Adipocyte (in vitro differentiated cells): Measurements from ENCODE around the gene PELI2.

Experiments used
- DNase-seq: peaks from one replicate; pipeline ENCODE4 v3.0.0-alpha.2; 2015; ENCODE audit warnings: low read depth
- H3K27me3 ChIP-seq: replicated peaks from 2 replicates; pipeline ENCODE4 v1.7.0; 2013; ENCODE audit warnings: mild to moderate bottlenecking, low read length, moderate library complexity; ENCODE audit not compliant: control insufficient read depth, insufficient read depth
- H3K36me3 ChIP-seq: 2 replicates; pipeline ENCODE4 v1.7.0; 2013; ENCODE audit warnings: low read length, mild to moderate bottlenecking, moderate library complexity; ENCODE audit not compliant: control insufficient read depth, insufficient read depth, severe bottlenecking
- H3K4me1 ChIP-seq: 2 replicates; pipeline ENCODE4 v1.7.0; 2013; ENCODE audit warnings: mild to moderate bottlenecking, low read length, moderate library complexity; ENCODE audit not compliant: control insufficient read depth, insufficient read depth
- H3K4me3 ChIP-seq: 2 replicates; pipeline ENCODE4 v1.7.0; 2013; ENCODE audit warnings: mild to moderate bottlenecking, low read length, moderate library complexity
- H3K9ac ChIP-seq: 2 replicates; pipeline ENCODE4 v1.7.0; 2013; ENCODE audit warnings: mild to moderate bottlenecking, low read length, moderate library complexity
- H3K9me3 ChIP-seq: 2 replicates; pipeline ENCODE4 v1.7.0; 2013; ENCODE audit warnings: mild to moderate bottlenecking, low read length, moderate library complexity; ENCODE audit not compliant: control insufficient read depth

PELI2 gene

GRCh38 chr14:56131865-56132833, 13.9 kb downstream of the PELI2 start:
- peaks cover 7% of the 10 kb centered on the region for H3K4me1 ChIP-seq
- no peak overlapping the region for H3K4me3 ChIP-seq
- no peaks in the 10 kb centered on the region for H3K9me3 ChIP-seq
- no peak for DNase-seq
- H3K27me3 ChIP-seq = no peaks in the 10 kb centered on the region
- no peak overlapping the region for H3K9ac ChIP-seq
- no peaks in the 10 kb centered on the region for H3K36me3 ChIP-seq

DNA sequence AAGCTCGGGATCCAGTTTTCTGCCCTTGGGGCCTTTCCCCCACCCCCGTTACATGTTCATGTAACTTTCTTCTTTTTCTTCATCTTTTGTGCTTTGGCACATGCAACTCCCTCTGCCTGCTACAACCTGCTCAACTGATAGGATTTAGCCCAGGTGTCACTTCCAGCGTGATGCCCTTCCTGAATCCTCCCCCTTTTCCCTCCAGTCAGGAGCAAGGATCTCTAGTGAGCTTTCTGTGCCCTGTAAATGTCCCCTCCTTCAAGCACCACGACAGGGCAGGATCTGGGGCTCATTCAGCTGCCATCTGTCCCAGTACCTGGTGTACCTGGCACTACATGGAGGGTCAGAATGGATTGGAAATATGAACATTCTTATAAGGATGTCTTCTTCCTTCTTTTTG, 15.3 kb downstream of the PELI2 start:
- no peaks in the 10 kb centered on the region for H3K27me3 ChIP-seq
- H3K4me3 ChIP-seq = no peak overlapping the region
- H3K9me3 ChIP-seq = no peaks in the 10 kb centered on the region
- no peak overlapping the region for H3K9ac ChIP-seq
- DNase-seq = no peak
- peaks cover 7% of the 10 kb centered on the region for H3K4me1 ChIP-seq
- H3K36me3 ChIP-seq = no peaks in the 10 kb centered on the region

DNA sequence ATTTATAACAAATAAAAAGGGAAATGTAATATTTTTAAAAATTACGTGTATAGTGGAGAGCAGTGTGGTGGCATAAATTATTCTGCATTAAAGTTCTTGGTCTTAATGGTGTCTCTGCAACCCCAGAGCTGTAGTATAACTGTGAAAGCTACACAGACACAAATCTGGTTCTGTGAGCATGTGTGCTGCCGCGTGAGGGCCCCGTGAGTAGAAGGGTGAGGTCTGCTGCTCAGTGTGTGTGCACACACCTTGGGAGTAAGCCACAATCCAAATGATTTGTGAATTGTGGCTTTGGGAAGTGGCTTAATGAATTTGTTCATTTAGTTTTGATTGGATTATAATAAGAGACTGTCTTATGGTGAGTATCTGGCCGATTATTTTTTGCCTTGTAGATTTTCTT, 16.8 kb downstream of the PELI2 start:
- Histone ChIP-seq H3K4me3 (no peak overlapping the region), H3K4me1 (peaks cover 7% of the 10 kb centered on the region), H3K27me3 (no peaks in the 10 kb centered on the region), H3K9me3 (no peaks in the 10 kb centered on the region), H3K36me3 (no peaks in the 10 kb centered on the region), H3K9ac (no peak overlapping the region)
- no peak for DNase-seq

GRCh38 chr14:56135668-56136067, 17.5 kb downstream of the PELI2 start:
- DNase-seq = no peak
- H3K36me3 ChIP-seq = no peaks in the 10 kb centered on the region
- no peak overlapping the region for H3K9ac ChIP-seq
- no peak overlapping the region for H3K4me3 ChIP-seq
- peaks cover 7% of the 10 kb centered on the region for H3K4me1 ChIP-seq
- H3K9me3 ChIP-seq = no peaks in the 10 kb centered on the region
- H3K27me3 ChIP-seq = no peaks in the 10 kb centered on the region

- Histone ChIP-seq H3K36me3 (no peaks in the 10 kb centered on the region), H3K9ac (no peak overlapping the region), H3K4me1 (peaks cover 7% of the 10 kb centered on the region), H3K27me3 (no peaks in the 10 kb centered on the region), H3K9me3 (no peaks in the 10 kb centered on the region), H3K4me3 (no peak overlapping the region)
- peak; percentile 72 for DNase-seq
Measured at GRCh38 chr14:56136571-56137452, 18.6 kb downstream of the PELI2 start.

- DNase-seq = no peak
- no peak overlapping the region for H3K4me3 ChIP-seq
- no peaks in the 10 kb centered on the region for H3K27me3 ChIP-seq
Measured at GRCh38 chr14:56137453-56137807, 19.2 kb downstream of the PELI2 start.

DNA sequence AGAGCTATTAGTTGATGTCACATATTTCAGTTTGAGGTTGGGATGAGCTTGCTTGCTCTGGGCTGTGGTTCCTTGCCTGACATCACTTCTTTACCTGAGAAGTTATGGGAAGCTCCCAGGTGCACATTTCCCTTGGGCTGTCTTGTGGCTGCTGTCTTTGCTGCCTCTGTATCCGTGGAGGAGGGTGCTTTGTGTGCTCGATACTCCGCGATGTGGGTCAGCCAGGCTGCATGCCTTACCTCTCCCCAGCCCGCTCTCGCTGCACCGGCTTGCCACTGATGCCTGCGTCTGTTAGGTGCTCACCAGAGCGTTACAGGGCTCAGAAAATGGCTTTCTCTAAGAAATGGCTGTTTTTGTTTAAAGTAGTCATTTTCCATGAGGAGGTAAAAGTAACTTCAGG, 19.6 kb downstream of the PELI2 start:
- Histone ChIP-seq H3K27me3 (no peaks in the 10 kb centered on the region), H3K4me1 (no peaks in the 10 kb centered on the region), H3K9ac (no peak overlapping the region), H3K4me3 (no peak overlapping the region), H3K36me3 (no peaks in the 10 kb centered on the region), H3K9me3 (no peaks in the 10 kb centered on the region)
- no peak for DNase-seq

More at GRCh38 chr14:56137453-56137807, 19.2 kb downstream of the PELI2 start:
- no peaks in the 10 kb centered on the region for H3K9me3 ChIP-seq
- H3K9ac ChIP-seq = no peak overlapping the region
- no peaks in the 10 kb centered on the region for H3K36me3 ChIP-seq
- H3K4me1 ChIP-seq = peaks cover 3% of the 10 kb centered on the region

GRCh38 chr14:56138928-56139327, 20.7 kb downstream of the PELI2 start:
- no peaks in the 10 kb centered on the region for H3K27me3 ChIP-seq
- H3K4me1 ChIP-seq = no peaks in the 10 kb centered on the region
- H3K9ac ChIP-seq = no peak overlapping the region
- no peaks in the 10 kb centered on the region for H3K36me3 ChIP-seq
- no peaks in the 10 kb centered on the region for H3K9me3 ChIP-seq
- DNase-seq = no peak
- H3K4me3 ChIP-seq = no peak overlapping the region

GRCh38 chr14:56142314-56142713, 24.1 kb downstream of the PELI2 start:
- H3K4me1 ChIP-seq = peaks cover 12% of the 10 kb centered on the region
- no peaks in the 10 kb centered on the region for H3K9me3 ChIP-seq
- no peak overlapping the region for H3K4me3 ChIP-seq
- H3K27me3 ChIP-seq = no peaks in the 10 kb centered on the region
- H3K9ac ChIP-seq = no peak overlapping the region
- H3K36me3 ChIP-seq = no peaks in the 10 kb centered on the region
- DNase-seq = no peak

DNA sequence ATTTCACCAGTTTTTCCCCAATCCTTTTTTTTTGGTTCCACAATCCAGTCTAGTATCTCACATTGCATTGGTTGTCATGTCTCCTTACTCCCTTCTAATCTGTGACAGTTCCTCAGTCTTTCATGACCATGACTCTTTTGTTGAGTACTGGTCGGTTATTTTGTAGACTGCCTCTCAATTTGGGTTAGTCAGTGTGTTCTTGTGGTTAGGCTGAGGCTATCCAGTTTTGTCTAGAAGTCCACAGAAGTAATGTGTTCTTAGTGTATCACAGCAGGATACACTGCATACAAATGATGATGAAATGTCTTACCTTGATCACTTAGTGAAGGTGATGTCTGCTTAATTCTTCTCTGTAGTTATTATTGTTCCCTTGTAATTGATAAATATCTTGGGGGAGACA, 24.8 kb downstream of the PELI2 start:
- H3K36me3 ChIP-seq = no peaks in the 10 kb centered on the region
- peaks cover 12% of the 10 kb centered on the region for H3K4me1 ChIP-seq
- no peaks in the 10 kb centered on the region for H3K9me3 ChIP-seq
- no peak overlapping the region for H3K9ac ChIP-seq
- no peak overlapping the region for H3K4me3 ChIP-seq
- H3K27me3 ChIP-seq = no peaks in the 10 kb centered on the region
- DNase-seq = no peak

- Histone ChIP-seq H3K9ac (no peak overlapping the region), H3K9me3 (no peaks in the 10 kb centered on the region), H3K4me3 (no peak overlapping the region), H3K27me3 (no peaks in the 10 kb centered on the region), H3K36me3 (no peaks in the 10 kb centered on the region), H3K4me1 (peaks cover 14% of the 10 kb centered on the region)
- no peak for DNase-seq
Measured at GRCh38 chr14:56144176-56144575, 26.0 kb downstream of the PELI2 start.
